ENCODE measurements around the gene PAGR1.
A peak's percentile ranks its signal among the peaks of the same experiment; 100 is the strongest.
"Not testable (repeated sequence)": the region's sequence is repeated elsewhere in the genome, so short reads cannot be mapped to it uniquely, and the experiment has no call there.

PAGR1 gene

DNA sequence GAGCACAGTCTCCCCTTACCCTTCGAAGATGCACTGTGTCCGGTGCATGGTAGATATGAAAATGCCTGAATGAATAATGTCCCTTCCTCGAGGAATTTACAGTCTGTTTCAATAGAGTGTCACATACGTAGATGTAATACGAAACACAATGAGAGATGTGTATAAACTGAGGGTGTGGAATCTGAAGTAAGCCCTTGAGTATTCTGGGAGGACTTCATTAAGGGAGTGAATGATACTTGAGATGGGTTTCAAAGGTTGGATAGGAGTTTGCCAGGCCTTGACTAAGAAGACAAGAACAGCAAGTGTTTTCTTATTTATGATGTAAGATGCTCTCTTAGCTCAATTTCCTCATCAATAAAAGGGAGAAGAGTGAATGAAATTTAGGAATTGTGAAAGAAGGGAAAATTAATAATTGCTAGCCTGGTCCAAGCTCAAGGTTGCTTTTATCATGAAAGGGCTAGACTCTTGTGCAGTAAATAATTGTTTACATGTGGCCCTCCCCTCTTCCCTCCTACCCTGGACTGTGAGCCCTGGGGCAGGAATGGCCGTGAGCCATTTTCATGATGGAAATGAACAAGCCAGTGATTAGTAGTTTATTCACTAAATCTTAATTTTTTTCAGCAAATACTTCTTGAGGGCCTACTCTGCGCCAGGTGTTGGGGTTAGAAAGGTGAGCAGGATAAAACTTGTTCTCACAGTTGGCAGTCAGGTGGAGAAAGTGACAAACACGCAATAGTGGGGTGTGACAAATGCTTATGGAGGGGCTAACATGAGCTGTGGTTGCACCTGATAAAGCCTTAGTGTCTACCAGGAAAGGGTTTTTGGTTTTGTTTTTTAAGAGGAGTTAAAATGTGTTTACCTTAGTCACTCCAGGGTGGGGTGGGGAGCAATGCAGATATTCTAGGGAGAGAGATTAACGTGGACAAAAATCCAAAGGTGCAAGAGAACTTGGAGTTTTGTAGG is 23.8 kb upstream of the PAGR1 start:
- no peak for DNase-seq

DNA sequence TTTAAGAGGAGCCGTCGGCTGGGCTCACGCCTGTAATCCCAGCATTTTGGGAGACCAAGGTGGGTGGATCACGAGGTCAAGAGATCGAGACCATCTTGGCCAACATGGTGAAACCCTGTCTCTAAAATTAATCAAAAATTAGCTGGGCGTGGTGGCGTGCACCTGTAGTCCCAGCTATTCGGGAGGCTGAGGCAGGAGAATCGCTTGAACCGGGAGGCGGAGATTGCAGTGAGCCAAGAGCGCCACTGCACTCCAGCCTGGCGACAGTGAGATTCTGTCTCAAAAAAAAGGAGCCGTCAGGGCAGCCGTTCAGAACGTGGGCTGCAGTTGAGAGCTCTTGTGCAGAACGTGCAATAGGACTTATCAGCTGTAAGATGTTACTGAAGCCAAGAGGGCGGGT is 22.8 kb upstream of the PAGR1 start:
- DNase-seq, result not testable (repeated sequence)

DNA sequence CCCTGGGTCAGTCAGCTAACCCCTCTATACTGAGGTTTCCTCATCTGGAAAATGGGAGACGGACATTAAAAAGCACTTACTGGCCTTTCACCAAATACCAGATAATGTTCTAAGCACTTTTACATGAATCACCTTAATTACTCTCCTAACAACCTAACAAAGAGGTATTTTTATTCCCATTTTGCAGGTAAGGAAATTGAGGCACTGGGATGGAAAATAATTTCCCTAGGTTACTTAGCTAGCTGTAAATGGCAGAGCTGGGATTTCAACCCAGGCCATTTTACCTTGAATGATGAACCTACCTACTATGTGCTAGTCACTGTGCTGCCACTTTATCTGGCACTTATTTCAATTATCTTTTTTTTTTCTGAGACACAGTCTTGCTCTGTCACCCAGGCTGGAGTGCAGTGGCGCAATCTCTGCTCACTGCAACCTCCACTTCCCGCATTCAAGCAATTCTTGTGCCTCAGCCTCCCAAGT is 21.7 kb upstream of the PAGR1 start:
- DNase-seq, result no peak

DNA sequence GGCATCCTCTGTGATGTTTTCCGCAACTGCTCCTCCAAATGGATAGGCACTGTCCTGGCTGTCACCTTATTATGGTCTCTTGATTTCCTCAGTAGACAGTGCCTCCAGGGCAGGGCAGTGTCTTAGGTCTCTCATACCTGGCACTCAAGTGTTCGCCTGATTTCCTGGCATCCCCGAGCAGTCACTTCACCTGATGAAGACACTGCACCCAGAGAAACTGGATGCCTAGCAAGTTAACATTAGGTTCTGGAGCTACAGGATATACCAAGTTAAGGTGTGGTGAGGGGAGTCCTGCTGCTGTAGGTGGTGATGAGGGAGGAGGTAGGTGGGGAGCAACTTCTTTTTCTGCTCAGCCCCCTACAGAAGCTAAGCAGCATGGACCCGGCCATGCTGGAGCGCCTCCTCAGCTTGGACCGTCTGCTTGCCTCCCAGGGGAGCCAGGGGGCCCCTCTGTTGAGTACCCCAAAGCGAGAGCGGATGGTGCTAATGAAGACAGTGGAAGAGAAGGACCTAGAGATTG is 13.5 kb upstream of the PAGR1 start:
- no peak for DNase-seq

DNA sequence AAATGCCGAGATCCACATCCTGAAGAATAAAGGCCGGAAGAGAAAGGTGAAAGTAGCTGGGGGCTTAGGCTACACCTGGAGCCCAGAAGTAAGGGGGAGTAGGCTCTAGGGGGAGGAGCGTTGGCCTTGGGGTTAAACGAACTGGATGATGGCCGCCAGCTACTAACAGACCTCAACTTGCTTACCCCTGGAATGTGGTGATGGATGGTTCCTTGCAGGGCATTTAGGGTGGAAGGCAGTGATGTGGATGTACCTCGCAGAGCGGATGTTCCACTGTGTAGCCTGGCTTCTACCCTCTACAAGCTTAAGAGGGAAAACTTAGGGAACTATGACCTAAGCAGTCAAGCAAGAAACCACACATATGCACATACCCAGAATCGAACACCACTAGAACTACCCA is 11.9 kb upstream of the PAGR1 start:
- no peak for DNase-seq

DNA sequence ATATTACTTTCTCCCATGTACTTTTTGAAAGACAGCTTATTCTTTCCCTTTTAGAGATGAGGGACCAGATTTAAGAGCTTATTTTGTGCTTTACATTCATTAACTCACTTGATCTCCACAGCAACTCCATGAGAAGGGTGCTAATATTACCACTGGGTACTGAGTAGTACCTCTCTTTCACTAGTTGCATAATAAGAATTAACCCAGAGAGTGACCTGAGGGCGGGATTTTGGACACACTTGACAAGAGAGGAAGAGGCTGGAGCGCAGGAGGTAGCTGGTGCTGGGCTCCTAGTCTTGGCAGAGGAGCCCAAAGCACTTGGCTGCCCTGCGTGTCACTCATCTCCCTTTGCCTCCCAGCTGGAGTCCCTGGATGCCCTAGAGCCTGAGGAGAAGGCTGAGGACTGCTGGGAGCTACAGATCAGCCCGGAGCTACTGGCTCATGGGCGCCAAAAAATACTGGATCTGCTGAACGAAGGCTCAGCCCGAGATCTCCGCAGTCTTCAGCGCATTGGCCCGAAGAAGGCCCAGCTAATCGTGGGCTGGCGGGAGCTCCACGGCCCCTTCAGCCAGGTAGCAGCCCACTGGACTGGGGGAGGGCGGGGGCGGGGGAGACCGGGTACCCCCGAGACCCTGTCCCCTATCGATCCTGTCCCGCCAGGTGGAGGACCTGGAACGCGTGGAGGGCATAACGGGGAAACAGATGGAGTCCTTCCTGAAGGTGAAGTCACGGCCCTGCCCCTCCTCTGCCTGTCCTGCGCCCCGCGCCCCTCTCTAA is 11.3 kb upstream of the PAGR1 start:
- DNase-seq, result no peak

DNA sequence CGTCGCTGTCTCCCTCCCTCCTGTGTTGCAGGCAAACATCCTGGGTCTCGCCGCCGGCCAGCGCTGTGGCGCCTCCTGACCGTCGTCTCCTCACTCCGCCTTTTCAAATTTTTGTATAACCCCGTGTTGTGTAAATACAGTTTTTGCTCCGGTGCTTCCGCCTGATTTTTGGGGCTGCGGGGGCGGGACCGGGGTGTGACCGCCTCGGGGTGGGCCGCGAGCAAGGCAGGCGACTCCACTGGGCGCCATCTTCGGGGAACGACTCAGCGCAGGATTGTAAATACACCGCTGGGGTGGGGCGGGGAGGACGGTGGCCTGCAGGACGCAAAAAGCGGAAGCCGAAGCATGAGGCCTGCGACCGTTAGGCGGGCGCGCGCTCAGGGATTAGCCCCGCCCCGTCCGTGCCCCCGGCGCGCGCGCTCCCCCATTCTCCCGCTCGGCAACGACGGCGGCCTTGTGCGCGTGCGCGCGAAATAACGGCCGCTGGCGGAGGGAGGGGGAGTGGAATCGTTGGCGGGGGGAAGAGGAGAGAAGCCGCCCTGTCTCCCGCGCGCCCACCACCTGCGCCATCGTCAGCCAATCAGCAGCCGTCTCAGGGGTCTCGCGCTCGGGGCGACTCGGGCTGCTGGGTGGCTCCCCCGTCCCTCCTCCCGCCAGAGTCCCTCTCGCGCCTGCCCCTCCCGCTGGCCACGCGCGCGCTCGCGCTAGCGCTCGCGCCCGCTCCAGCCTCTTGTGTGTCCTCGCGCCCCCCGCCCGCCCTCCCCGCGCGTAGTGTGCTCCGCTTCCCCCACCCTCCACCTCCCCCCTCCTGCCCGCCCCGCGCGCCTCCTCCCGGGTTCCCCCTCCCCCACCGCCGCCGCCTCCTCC is 10.5 kb upstream of the PAGR1 start:
- peak; percentile 97 for DNase-seq

DNA sequence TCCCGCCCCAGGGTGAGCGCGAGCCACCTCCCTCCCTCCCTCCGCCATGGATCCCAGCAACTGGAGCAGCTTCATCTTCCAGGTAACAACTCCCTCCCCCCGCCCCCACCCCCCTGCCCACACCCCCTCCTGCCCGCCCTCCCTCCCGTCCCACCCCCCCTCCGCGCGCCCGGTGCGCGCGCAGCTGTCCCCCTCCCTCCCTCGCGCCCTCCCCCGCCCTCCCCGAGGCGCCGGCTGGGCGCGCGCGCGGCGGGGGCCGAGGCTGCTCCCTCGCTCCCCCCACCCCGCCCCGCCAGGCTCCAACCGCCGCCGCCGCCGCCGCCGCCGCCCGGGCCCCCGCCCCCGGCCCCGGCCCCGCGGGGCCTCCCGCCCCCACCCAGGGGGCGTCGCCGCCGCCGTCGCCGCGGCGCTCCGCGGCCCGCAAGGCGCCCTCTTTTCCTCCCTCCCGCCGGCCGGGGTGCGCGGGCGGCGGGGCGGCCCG is 9.8 kb upstream of the PAGR1 start, which contains the start of gene MAZ:
Gene MAZ, plus strand, starts transcription at position 431 of the 481 bp plus-strand sequence. CDS start 173 bp downstream, outside the sequence.
- DNase-seq, result no peak

DNA sequence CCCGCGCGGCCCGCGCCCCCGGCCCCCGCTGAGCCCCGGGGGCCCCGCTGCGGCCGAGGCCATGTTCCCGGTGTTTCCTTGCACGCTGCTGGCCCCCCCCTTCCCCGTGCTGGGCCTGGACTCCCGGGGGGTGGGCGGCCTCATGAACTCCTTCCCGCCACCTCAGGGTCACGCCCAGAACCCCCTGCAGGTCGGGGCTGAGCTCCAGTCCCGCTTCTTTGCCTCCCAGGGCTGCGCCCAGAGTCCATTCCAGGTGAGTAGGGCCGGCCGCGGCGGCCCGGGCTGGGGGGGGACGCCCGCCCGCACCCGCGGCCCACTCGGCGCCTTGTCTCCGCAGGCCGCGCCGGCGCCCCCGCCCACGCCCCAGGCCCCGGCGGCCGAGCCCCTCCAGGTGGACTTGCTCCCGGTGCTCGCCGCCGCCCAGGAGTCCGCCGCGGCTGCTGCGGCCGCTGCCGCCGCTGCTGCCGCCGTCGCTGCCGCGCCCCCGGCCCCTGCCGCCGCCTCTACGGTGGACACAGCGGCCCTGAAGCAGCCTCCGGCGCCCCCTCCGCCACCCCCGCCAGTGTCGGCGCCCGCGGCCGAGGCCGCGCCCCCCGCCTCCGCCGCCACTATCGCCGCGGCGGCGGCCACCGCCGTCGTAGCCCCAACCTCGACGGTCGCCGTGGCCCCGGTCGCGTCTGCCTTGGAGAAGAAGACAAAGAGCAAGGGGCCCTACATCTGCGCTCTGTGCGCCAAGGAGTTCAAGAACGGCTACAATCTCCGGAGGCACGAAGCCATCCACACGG is 9.1 kb upstream of the PAGR1 start:
- DNase-seq, result peak; percentile 39

DNA sequence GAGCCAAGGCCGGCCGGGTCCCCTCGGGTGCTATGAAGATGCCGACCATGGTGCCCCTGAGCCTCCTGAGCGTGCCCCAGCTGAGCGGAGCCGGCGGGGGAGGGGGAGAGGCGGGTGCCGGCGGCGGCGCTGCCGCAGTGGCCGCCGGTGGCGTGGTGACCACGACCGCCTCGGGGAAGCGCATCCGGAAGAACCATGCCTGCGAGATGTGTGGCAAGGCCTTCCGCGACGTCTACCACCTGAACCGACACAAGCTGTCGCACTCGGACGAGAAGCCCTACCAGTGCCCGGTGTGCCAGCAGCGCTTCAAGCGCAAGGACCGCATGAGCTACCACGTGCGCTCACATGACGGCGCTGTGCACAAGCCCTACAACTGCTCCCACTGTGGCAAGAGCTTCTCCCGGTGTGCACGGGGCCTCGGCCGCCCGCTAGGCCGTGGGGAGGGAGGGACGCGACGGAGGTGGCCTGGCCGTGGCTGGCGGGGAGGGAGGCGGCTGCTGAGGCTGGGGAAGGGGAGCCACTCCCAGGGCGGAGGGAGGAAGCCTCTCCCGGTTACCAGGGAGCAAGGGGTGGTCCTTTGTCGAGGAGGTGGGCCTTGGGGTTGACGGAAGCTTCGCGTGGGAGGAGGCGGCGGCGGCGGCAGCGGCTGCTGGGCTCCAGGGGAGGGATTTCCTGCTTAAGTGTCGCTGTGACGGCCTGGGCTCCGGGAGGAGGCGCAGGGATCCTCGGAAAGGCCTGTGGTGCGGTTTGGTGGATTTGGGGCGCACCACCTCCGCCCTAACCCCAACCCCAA is 8.3 kb upstream of the PAGR1 start:
- DNase-seq, result peak; percentile 92

DNA sequence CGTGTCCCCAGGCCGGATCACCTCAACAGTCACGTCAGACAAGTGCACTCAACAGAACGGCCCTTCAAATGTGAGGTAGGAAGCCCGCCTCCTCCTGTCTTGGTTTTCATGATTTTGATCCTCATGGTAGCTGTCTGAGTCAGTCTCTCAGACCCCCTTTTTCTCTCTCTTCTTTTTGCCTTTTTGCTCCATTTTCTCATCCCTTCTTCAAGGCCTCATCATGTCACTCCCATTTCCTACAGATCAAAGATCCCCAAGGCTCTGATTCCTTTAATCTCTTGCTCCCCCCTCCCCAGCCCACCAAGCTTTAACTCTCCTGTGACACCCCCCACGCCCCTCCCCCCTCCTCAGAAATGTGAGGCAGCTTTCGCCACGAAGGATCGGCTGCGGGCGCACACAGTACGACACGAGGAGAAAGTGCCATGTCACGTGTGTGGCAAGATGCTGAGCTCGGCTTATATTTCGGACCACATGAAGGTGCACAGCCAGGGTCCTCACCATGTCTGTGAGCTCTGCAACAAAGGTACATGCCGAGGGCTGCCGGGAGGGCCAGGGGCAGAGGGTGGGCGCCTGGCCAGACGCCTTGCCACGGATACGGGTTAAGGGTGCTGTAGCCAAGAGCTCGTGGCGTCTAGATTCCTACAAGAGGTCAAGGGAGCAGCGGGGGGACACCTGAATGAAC is 7.6 kb upstream of the PAGR1 start:
- DNase-seq, result no peak

DNA sequence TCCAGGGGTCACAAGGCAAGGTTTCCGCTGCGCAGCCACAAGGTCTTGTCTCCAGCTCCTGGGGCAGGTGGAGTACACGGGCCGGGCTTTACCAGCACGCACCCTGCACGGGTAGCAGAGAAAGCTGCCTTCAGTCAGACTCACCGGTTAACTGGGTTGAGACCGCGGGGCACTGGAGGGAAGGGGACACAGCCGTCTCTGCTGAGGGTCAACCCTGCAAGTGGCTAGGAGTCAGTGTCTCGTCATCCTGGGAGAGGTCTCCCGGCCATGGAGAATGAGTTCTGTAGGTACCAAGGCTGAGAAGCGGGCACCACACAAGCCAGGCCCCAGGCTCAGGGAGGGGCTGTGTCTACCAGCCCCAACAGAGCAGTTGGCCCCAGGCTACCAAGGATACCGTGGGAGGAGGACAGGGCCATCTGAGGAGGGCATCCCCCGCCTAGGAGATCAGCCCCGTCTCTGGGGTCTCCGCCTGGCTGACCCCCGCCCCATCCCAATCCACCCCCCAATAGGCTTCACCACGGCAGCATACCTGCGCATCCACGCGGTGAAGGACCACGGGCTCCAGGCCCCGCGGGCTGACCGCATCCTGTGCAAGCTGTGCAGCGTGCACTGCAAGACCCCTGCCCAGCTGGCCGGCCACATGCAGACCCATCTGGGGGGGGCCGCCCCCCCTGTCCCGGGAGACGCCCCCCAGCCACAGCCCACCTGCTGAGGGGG is 6.8 kb upstream of the PAGR1 start:
- DNase-seq, result no peak

DNA sequence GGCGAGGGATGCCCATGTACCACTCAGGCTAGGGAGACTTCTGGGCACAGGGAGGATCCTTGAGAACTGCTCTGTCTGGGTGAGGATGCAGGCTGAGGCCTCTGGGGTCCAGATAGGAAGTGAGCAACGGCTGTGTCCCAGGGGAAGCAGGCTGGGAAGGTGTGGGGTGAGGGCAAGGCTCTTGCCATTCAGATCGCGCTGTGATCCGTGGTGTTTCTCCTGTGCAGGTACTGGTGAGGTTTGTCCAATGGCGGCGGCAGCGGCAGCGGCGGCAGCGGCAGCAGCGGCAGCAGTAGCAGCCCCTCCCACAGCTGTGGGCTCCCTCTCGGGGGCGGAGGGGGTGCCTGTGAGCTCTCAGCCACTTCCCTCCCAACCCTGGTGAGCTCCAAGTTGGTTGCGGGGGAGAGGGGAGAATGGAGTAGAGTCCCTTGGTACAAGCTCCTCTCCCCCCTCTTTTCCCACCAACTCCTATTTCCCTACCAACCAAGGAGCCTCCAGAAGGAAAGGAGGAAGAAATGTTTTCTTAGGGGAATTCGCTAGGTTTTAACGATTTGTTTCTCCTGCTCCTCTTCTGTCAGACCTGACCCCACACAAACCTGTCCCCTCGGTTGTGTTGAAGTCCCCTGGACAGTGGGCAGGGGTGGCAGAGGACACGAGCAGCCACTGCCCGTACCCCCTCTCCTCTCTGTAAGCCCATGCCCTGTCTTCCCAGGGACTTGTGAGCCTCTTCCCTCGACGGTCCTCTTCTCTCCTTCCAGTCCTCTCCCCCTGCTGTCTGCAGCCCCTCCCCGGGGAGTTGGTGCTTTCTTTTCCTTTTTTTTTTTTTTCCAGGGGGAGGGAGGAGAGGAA is 5.9 kb upstream of the PAGR1 start:
- DNase-seq, result no peak

DNA sequence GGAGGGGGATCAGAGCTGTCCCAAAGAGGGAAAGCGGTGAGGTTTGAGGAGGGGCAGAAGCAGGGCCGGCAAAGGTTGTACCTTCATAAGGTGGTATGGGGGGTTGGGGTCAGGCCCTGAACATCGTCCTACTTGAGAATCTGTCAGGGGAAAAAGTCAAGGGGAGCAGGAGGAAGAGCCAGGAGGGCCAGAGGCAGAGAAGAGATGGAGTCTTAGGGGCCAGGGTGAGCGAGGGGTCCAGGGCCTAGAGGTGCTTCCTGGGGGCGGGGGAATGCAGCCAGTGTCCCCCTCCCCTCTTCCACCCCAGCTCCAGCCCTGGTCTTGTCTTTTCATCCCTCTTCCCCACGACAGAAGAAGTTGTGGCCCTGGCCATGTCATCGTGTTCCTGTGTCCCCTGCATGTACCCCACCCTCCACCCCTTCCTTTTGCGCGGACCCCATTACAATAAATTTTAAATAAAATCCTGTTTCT is 5.2 kb upstream of the PAGR1 start:
- DNase-seq, result no peak

DNA sequence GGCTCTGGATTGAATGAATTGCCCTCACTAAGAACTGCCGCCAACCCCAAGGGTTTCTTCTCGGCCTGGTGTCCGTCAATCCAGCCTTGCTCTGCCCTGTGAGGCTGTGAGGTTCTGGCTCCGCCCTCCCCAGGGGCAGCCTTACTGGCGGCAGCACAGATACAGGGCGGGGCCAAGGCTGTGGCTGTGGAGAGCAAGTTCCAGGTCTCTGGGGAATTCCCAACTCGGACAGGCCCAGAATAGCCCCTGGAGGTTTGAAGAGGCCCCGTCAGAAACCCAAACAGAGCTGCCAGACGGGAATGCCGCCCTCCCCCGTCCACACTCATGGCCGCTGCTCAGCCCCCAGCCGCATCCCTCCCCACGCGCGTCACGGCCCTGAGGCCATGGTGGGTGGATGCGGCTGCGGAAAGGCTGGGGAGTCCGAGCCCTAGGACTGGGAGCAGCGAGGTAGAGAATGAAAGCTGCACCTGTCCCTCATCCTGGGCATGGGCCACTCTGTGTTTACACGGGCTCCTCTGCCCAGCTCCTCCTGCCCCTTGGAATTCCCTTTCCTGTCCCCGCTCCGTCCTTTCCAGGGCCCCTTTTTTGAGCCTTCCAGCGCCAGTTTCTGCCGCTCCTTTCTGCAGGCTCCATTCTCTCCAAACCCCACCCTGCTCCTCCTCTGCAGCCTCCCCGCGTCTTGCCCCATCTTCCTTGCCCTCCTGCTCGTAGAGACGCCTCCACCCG is 4.6 kb upstream of the PAGR1 start:
- peak; percentile 97 for DNase-seq

DNA sequence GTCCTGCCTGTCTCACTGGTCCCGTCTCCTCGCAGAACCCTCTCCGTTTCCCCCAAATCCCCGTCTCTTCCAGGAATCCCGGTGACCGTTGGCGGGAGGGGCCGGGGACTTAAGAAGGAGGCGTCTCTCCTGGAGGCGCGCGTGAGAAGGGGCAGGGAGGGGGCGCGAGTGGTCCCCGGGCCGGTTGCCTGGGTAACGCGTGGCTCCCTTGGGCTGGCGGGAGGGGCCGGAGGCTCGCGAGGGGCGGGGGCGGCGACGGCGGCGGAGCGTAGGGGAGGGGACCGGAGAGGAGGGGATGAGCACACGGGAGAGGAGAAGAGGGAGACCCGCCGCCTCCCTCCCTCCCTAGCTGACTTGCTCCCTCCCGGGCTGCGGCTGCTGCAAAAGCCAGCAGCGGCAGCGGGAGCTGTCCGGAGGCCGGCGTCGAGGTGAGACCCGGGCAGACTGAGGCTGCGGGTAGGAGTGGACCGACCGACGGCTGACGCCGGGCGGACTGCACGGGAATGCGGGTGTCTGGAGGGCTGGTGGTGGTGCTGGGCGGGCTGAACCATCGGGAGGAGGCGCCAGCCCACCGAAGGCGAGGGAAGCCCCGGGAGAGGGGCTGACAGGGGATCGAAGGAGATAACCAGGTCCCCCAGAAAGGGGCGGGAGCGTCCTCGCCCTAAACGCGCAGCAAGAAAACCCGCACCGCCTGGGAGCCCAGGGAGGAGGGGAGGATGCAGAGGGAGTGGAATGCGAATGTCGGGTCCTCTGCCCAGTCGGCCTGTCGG is 3.9 kb upstream of the PAGR1 start, which contains the start of gene PRRT2:
Gene PRRT2, plus strand, starts transcription at position 298 of the 770 bp plus-strand sequence. CDS start 862 bp downstream, outside the sequence.
- DNase-seq, result peak; percentile 61
